Measurements from ENCODE around the gene PLXNB3.

PLXNB3 gene

GRCh38 chrX:153824348-153824747 lies 60.3 kb downstream of the PLXNB3 start:
- TF ChIP-seq ARNTL (CRISPR knock-in tag; IDR thresholded peaks at IDR 0.05; ENCODE audit: borderline replicate concordance, low read depth) (no peak), ZC3H10 (CRISPR knock-in tag; IDR thresholded peaks at IDR 0.05) (no peak), TOX (CRISPR knock-in tag; IDR thresholded peaks at IDR 0.05; ENCODE audit: borderline replicate concordance) (no peak), PPARA (CRISPR knock-in tag; IDR thresholded peaks at IDR 0.05; ENCODE audit: borderline replicate concordance) (no peak), SNAI2 (CRISPR knock-in tag; IDR thresholded peaks at IDR 0.05) (no peak), POU6F1 (CRISPR knock-in tag; IDR thresholded peaks at IDR 0.05; ENCODE audit: borderline replicate concordance, low read depth) (no peak), RARB (CRISPR knock-in tag; IDR thresholded peaks at IDR 0.05) (no peak), CREB5 (CRISPR knock-in tag; IDR thresholded peaks at IDR 0.05; ENCODE audit: low read depth) (no peak), ZNF8 (CRISPR knock-in tag; IDR thresholded peaks at IDR 0.05) (no peak)
- TF ChIP-seq, protein P1, sequence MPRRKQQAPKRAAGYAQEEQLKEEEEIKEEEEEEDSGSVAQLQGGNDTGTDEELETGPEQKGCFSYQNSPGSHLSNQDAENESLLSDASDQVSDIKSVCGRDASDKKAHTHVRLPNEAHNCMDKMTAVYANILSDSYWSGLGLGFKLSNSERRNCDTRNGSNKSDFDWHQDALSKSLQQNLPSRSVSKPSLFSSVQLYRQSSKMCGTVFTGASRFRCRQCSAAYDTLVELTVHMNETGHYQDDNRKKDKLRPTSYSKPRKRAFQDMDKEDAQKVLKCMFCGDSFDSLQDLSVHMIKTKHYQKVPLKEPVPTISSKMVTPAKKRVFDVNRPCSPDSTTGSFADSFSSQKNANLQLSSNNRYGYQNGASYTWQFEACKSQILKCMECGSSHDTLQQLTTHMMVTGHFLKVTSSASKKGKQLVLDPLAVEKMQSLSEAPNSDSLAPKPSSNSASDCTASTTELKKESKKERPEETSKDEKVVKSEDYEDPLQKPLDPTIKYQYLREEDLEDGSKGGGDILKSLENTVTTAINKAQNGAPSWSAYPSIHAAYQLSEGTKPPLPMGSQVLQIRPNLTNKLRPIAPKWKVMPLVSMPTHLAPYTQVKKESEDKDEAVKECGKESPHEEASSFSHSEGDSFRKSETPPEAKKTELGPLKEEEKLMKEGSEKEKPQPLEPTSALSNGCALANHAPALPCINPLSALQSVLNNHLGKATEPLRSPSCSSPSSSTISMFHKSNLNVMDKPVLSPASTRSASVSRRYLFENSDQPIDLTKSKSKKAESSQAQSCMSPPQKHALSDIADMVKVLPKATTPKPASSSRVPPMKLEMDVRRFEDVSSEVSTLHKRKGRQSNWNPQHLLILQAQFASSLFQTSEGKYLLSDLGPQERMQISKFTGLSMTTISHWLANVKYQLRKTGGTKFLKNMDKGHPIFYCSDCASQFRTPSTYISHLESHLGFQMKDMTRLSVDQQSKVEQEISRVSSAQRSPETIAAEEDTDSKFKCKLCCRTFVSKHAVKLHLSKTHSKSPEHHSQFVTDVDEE (CRISPR knock-in tag; IDR thresholded peaks at IDR 0.05): no peak
- ATAC-seq: no peak

DNA sequence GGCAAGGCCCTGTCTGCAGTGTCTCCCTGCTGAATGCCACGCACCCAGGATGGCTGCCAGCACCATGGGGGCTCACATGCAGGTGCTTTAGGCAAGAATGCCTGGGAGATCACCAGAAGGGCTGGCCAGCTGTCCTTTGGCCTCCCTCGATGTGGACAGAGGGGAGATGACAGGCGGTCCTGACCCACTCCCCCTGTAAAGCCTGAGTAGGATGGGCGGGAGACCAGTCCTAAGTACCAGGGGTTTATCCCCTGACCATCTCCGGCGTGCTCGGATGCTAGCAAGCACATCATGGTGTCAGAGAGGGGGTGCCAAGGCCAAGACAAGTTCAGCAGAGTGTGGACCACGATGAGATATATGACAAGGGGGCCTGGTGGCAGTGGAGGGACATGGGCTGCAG lies 61.0 kb downstream of the PLXNB3 start:
- no peak for ATAC-seq

More for the DNA sequence above, 61.0 kb downstream of the PLXNB3 start:
- TF ChIP-seq ESRRG (CRISPR knock-in tag; IDR thresholded peaks at IDR 0.05): no peak
- no peak for TF ChIP-seq ZFP3 (CRISPR knock-in tag; IDR thresholded peaks at IDR 0.05)
- no peak for TF ChIP-seq PPARA (CRISPR knock-in tag; IDR thresholded peaks at IDR 0.05; ENCODE audit: borderline replicate concordance)
- no peak for TF ChIP-seq SNAI2 (CRISPR knock-in tag; IDR thresholded peaks at IDR 0.05)
- no peak for TF ChIP-seq ZNF70 (CRISPR knock-in tag; IDR thresholded peaks at IDR 0.05)
- no peak for TF ChIP-seq ARNTL (CRISPR knock-in tag; IDR thresholded peaks at IDR 0.05; ENCODE audit: borderline replicate concordance, low read depth)
- TF ChIP-seq TCF4 (CRISPR knock-in tag; IDR thresholded peaks at IDR 0.05; ENCODE audit: borderline replicate concordance): no peak
- TF ChIP-seq OSR1 (CRISPR knock-in tag; IDR thresholded peaks at IDR 0.05): no peak
- TF ChIP-seq, protein P2, sequence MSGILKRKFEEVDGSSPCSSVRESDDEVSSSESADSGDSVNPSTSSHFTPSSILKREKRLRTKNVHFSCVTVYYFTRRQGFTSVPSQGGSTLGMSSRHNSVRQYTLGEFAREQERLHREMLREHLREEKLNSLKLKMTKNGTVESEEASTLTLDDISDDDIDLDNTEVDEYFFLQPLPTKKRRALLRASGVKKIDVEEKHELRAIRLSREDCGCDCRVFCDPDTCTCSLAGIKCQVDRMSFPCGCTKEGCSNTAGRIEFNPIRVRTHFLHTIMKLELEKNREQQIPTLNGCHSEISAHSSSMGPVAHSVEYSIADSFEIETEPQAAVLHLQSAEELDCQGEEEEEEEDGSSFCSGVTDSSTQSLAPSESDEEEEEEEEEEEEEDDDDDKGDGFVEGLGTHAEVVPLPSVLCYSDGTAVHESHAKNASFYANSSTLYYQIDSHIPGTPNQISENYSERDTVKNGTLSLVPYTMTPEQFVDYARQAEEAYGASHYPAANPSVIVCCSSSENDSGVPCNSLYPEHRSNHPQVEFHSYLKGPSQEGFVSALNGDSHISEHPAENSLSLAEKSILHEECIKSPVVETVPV (CRISPR knock-in tag; IDR thresholded peaks at IDR 0.05): no peak
- TF ChIP-seq ZNF8 (CRISPR knock-in tag; IDR thresholded peaks at IDR 0.05): no peak
- TF ChIP-seq RARB (CRISPR knock-in tag; IDR thresholded peaks at IDR 0.05): no peak
- no peak for TF ChIP-seq CSDC2 (CRISPR knock-in tag; IDR thresholded peaks at IDR 0.05)
- TF ChIP-seq ZNF565 (CRISPR knock-in tag; conservative IDR thresholded peaks at IDR 0.05; ENCODE audit: low read depth): no peak
- no peak for TF ChIP-seq BACH2 (CRISPR knock-in tag; IDR thresholded peaks at IDR 0.05; ENCODE audit: borderline replicate concordance)
